GM23248 (cell line): ENCODE results near the gene GABRR3.

Experiments
- EZH2 ChIP-seq: fragments of 200-600 bp; sonication (generic); IDR thresholded peaks from 2 replicates; pipeline ENCODE4 v1.6.1; 2018; ENCODE audit warnings: antibody characterized with exemption, mild to moderate bottlenecking; ENCODE audit not compliant: insufficient read depth, poor library complexity, severe bottlenecking
- EZH2phosphoT487 ChIP-seq: fragments of 200-600 bp; sonication (generic); IDR thresholded peaks from 2 replicates; pipeline ENCODE4 v1.6.1; 2018; ENCODE audit warnings: antibody characterized with exemption, moderate library complexity, mild to moderate bottlenecking, low read depth; ENCODE audit not compliant: insufficient read depth

- no peak for TF ChIP-seq EZH2
- no peak for TF ChIP-seq EZH2phosphoT487
These were observed 31.7 kb downstream of the GABRR3 start for GRCh38 chr3:98003306-98003969.
